ENCODE data around the gene BAZ2B. TPM values are rescaled to one million over a fixed set of nuclear protein-coding genes. Genes with fewer than 3 reads are reported as not detected.
A peak's percentile ranks its signal among the peaks of the same experiment; 100 is the strongest.

BAZ2B gene
- total and polyA plus RNA-seq, 9 of the 15 experiments (the other 6 are each of a cell fraction or from before 2014, with no cell fraction given): 7.5 to 38.6 (median 19.8) TPM

- TF ChIP-seq ARID3B (CRISPR knock-in tag; IDR thresholded peaks at IDR 0.05; ENCODE audit: borderline replicate concordance) (no peak), TCF7 (IDR thresholded peaks at IDR 0.05; ENCODE audit: borderline replicate concordance) (no peak), HMBOX1 (IDR thresholded peaks at IDR 0.05) (peak; percentile 54; the same call in 1 of the 2 replicates), TEAD2 (tag; IDR thresholded peaks at IDR 0.05) (no peak), HDAC2 (IDR thresholded peaks at IDR 0.05) (peak; percentile 90), SMARCE1 (IDR thresholded peaks at IDR 0.05) (peak; percentile 95), RBM22 (IDR thresholded peaks at IDR 0.05; ENCODE audit: low read depth, low read length, poor library complexity, severe bottlenecking) (no peak), ZNF764 (CRISPR knock-in tag; IDR thresholded peaks at IDR 0.05; ENCODE audit: low read depth) (no peak), COPS2 (conservative IDR thresholded peaks at IDR 0.05) (no peak), IRF9 (tag; IDR thresholded peaks at IDR 0.05) (no peak), E2F1 (CRISPR knock-in tag; IDR thresholded peaks at IDR 0.05) (no peak), STAT5A (IDR thresholded peaks at IDR 0.05; ENCODE audit: borderline replicate concordance, low read length) (peak; percentile 79), ZNF76 (CRISPR knock-in tag; IDR thresholded peaks at IDR 0.05; ENCODE audit: borderline replicate concordance) (no peak), MNT (conservative IDR thresholded peaks at IDR 0.05) (peak; percentile 66 to 79; a peak in 3 of 4 replicates), MXI1 (IDR thresholded peaks at IDR 0.05; ENCODE audit: low read depth, low read length) (no peak), SMARCA4 (IDR thresholded peaks at IDR 0.05) (peak; percentile 96), ARID1B (IDR thresholded peaks at IDR 0.05) (peak; percentile 95), TOE1 (IDR thresholded peaks at IDR 0.05; ENCODE audit: borderline replicate concordance) (no peak), TOE1 (CRISPR knock-in tag; IDR thresholded peaks at IDR 0.05; ENCODE audit: borderline replicate concordance, low read depth) (no peak), NR2F6 (CRISPR knock-in tag; IDR thresholded peaks at IDR 0.05) (no peak), ZNF121 (CRISPR knock-in tag; conservative IDR thresholded peaks at IDR 0.05) (no peak), LCOR (CRISPR knock-in tag; IDR thresholded peaks at IDR 0.05) (peak; percentile 86), ZNF263 (CRISPR knock-in tag; IDR thresholded peaks at IDR 0.05; ENCODE audit: borderline replicate concordance) (no peak)
Measured at GRCh38 chr2:159497256-159497655, 119.1 kb downstream of the BAZ2B start (continued).

Measured in K562 (cell line).